BLaER1 (cell line): Measurements from ENCODE around the gene PKN1.
"Not testable (repeated sequence)": the region's sequence is repeated elsewhere in the genome, so short reads cannot be mapped to it uniquely, and the experiment has no call there.

Source experiments
- H3K27ac ChIP-seq: shearing (Covaris generic); formaldehyde crosslinking; 2 replicates; pipeline ENCODE4 v1.8.1; 2022
- H3K27me3 ChIP-seq: shearing (Covaris generic); formaldehyde crosslinking; 2 replicates; pipeline ENCODE4 v1.8.1; 2022
- H3K36me3 ChIP-seq: shearing (Covaris generic); formaldehyde crosslinking; 2 replicates; pipeline ENCODE4 v1.8.1; 2022
- H3K4me1 ChIP-seq: shearing (Covaris generic); formaldehyde crosslinking; 2 replicates; pipeline ENCODE4 v1.8.1; 2022
- H3K4me2 ChIP-seq: shearing (Covaris generic); formaldehyde crosslinking; 2 replicates; pipeline ENCODE4 v1.8.1; 2022
- H3K4me3 ChIP-seq: shearing (Covaris generic); formaldehyde crosslinking; 2 replicates; pipeline ENCODE4 v1.8.1; 2022
- H3K9ac ChIP-seq: shearing (Covaris generic); formaldehyde crosslinking; 2 replicates; pipeline ENCODE4 v1.8.1; 2022
- H3K9me3 ChIP-seq: shearing (Covaris generic); formaldehyde crosslinking; 2 replicates; pipeline ENCODE4 v1.8.1; 2022
- H4K20me1 ChIP-seq: shearing (Covaris generic); formaldehyde crosslinking; 2 replicates; pipeline ENCODE4 v1.8.1; 2022
- Cebpa-rat ChIP-seq: shearing (Covaris generic); IDR thresholded peaks from 2 replicates; pipeline ENCODE4 v1.8.1; 2022

The PKN1 gene

DNA sequence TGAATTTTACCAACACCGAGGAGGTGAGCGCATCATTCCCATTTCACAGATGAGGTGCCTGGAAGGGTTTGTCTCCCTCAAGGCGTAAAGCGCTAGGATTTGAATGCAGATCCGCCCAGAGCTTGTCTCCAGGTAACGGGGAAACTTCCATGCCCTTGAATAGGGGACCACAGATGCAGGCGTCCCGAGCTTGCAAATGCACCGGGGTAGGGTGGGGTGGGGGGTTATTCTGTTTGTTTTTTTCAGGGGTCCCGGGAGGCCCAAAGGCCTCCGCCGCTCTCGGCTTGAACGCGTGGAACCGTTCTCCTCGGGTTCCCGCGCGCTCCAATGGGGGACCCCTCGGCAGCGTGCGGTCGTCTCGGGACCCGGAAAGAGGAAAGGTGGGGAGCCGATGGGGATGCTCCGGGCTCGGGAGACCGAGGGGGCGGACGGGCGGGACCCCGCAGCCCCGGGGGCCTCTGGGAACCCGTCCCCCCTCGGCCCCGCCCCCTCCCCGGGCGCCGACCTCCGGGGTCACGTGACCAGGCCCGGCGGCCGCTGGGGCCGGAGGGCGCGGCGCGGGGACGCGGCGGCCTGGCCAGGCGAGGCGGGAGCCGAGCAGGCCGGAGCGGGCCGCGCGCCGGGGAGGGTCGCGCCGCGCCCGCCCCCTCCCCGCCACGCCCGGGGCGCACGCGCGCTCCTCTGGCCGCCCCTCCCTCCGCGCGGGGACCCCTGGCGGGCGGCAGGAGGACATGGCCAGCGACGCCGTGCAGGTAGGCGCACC, at the start of gene PKN1:
PKN1 (plus strand) TSS at position 516 of the 763 bp plus-strand sequence; CDS start at position 732, 216 bp downstream.
- H3K36me3 ChIP-seq, result peaks cover 29% of the 10 kb centered on the region
- no peaks in the 10 kb centered on the region for H3K27me3 ChIP-seq
- no peaks in the 10 kb centered on the region for H3K9me3 ChIP-seq
- H3K27ac ChIP-seq, result peak within 1 kb of the TSS; percentile 87
- no peak for TF ChIP-seq Cebpa-rat
- H3K4me3 ChIP-seq, result peak within 1 kb of the TSS; percentile 88
- H3K4me2 ChIP-seq, result peak within 1 kb of the TSS; percentile 91
- peaks cover 35% of the 10 kb centered on the region for H4K20me1 ChIP-seq
- peak within 1 kb of the TSS; percentile 87 for H3K9ac ChIP-seq
- H3K4me1 ChIP-seq, result peaks cover 61% of the 10 kb centered on the region

DNA sequence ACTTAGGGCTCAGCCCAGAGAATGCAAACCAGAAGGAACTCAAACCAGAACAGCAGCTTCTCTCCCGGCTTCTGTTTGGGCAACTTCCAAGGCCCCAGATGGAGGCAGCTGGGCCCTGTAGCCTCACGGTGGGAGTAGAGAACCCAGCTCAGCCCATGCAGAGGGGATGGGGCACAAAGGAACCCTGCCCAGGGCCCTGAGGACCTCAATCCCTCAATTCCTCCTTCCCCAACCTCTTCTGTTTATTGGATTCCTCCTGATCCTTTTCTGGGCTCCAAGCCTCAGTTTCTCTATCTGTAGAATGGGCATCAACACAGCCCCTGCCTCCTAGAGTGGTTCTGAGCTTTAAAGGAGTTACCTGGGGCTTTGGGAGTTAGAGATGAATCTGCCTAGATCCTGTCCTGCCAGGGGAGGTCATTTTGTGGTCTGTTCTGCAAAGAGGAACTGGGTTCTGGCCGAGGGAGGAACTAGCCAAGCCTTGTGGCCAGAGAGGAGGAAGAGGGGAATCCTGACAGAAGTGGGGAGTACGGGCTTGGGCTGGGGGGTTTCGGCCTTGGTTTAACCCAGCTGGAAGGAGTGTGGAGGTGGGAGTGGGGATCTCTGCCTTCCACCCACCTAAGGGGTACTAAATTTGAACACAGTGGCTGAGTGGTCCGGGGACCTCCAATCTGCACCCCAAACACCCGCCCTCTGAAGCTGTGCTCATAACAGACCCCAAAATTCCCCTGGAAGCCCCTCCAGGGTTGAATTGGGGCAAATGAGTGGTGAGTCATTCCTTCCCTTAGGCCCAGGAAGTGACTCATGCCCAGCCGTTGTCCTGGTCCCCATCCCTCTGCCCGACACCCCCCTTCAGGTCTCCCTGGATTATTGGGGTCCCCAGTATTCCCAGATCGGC, 49.2 kb upstream of the PKN1 start:
- Histone ChIP-seq H3K4me3 (peak overlapping the region; percentile 59), H3K36me3 (0 out of 2 replicates have a peak, but pooled peaks cover 7% of the 10 kb centered on the region), H3K27ac (peak overlapping the region; percentile 85), H4K20me1 (no peaks in the 10 kb centered on the region), H3K9ac (peak overlapping the region; percentile 70), H3K9me3 (no peaks in the 10 kb centered on the region), H3K4me2 (peak overlapping the region; percentile 86), H3K27me3 (no peaks in the 10 kb centered on the region), H3K4me1 (peaks cover 88% of the 10 kb centered on the region)
- TF ChIP-seq Cebpa-rat, result no peak

DNA sequence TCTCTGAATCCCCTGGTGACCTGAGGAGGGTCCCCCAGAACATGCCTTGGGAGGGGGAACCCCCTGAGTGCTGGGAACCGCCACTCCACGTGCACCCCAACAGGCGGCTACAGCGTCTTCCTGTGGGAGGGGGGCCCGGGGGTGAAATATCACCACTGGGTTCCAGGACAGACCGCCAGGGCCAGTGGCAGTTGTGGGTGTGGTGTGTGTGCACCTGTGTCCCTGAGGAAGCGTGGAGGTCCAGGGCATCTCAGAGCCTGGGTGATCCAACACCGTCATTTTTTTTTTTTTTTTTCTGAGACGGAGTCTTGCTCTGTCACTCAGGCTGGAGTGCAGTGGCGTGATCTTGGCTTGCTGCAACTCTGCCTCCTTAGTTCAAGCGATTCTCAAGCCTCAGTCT, 47.6 kb upstream of the PKN1 start:
- peak overlapping the region; percentile 86 for H3K4me2 ChIP-seq
- peak overlapping the region; percentile 85 for H3K27ac ChIP-seq
- 0 out of 2 replicates have a peak overlapping the region, but pooled peaks have one; percentile 38 for H3K4me3 ChIP-seq
- no peaks in the 10 kb centered on the region for H4K20me1 ChIP-seq
- H3K36me3 ChIP-seq, result peaks cover 10% of the 10 kb centered on the region
- H3K27me3 ChIP-seq, result no peaks in the 10 kb centered on the region
- peaks cover 72% of the 10 kb centered on the region for H3K4me1 ChIP-seq
- no peaks in the 10 kb centered on the region for H3K9me3 ChIP-seq
- TF ChIP-seq Cebpa-rat, result no peak
- peak overlapping the region; percentile 69 for H3K9ac ChIP-seq

DNA sequence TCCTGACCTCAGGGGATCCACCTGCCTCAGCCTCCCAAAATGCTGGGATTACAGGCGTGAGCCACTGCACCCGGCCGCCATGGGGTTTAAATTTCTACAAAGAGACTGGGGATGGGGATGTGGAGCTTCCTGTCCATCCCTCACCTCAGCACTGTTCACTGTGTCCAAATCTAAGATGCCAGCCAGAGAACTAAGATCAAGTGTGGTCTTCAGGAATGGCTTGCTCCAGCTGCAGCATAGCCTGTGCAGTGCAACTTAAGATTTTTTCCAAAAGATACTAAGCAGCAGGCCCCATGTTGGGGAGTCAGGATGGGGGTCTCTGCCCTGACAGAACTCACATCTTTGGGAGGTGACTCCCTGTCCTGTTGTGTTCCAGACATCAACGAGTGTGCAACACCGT, 42.6 kb upstream of the PKN1 start:
- Histone ChIP-seq H3K9me3 (no peaks in the 10 kb centered on the region), H3K9ac (no peak overlapping the region), H3K4me2 (no peak overlapping the region), H4K20me1 (no peaks in the 10 kb centered on the region), H3K4me3 (no peak overlapping the region), H3K27me3 (no peaks in the 10 kb centered on the region), H3K4me1 (peaks cover 30% of the 10 kb centered on the region), H3K36me3 (peaks cover 61% of the 10 kb centered on the region), H3K27ac (no peak overlapping the region)
- no peak for TF ChIP-seq Cebpa-rat

DNA sequence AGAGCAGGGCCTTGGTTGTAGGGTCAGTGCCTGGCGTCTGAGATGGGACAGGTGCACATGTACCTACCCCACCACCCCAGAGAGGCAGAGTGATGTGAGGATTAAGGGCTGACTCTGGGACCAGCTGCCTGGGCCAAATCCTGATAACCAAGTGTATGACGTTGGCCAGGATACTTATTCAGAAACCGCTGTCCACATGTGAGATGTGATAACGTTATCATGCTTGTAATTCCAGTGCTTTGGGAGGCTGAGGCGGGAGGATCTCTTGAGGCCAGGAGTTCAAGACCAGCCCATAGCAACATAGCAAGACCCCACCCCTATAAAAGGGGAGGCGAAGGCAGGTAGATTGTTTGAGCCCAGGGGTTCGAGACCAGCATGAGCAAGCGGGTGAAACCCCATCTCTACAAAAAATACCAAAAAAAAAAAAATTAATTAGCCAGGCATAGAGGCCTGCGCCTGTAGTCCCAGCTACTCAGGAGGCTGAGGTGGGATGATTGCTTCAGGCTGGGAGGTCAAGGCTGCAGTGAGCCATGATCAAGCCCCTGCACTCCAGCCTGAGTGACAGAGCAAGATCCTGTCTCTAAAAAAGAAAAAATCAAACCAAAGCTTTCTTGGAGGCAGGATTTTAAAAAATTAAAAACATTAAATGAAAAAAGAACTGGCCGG, 41.8 kb upstream of the PKN1 start:
- Histone ChIP-seq H3K9ac (no peak overlapping the region), H3K4me2 (no peak overlapping the region), H3K9me3 (no peaks in the 10 kb centered on the region), H3K27ac (no peak overlapping the region), H3K36me3 (peaks cover 68% of the 10 kb centered on the region), H4K20me1 (no peaks in the 10 kb centered on the region), H3K27me3 (no peaks in the 10 kb centered on the region), H3K4me1 (peaks cover 24% of the 10 kb centered on the region), H3K4me3 (no peak overlapping the region)
- TF ChIP-seq Cebpa-rat, result no peak

DNA sequence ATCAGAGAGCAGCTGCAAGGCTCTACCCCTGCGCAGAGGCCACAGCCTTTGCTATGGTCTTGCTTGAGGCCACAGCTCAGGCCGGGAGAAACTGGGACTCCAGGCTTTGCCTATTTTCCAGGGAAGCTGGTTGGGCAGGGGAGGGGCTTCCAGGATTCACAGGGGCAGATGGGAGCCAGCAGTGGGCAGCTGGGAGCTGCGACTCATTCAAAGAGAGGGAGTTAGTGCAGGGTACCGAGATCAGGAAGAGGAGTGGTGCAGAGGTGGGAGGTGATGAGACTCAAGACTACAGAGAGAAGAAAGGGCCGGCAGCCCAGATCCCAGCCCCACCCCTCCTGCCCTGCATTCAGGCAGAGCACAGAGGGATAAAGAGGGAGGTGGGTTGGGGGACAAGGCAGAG, 39.8 kb upstream of the PKN1 start:
- Histone ChIP-seq H3K4me1 (peaks cover 6% of the 10 kb centered on the region), H3K4me2 (no peak overlapping the region), H3K4me3 (no peak overlapping the region), H3K9ac (no peak overlapping the region), H3K27ac (no peak overlapping the region), H3K36me3 (peaks cover 81% of the 10 kb centered on the region), H3K9me3 (no peaks in the 10 kb centered on the region), H3K27me3 (no peaks in the 10 kb centered on the region), H4K20me1 (no peaks in the 10 kb centered on the region)
- TF ChIP-seq Cebpa-rat, result no peak

DNA sequence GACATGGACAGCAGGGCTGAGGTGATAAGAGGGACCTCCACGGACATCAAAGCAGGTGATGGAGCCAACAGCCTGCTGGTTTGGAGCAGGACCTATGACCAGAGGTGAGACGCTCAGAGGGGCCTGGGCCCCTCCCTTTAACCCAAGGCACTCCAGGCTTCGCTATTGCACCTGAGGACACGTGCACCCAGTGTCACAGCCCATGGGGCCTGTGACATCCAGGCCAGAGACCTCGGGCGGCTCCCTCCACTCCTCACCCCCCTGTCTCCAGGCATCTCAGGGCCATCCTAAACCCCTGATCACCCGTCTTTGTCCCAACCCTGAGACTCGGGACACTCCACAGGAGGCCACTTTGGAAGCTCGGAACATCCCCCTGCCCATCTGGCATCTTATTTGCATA, 38.9 kb upstream of the PKN1 start:
- Histone ChIP-seq H3K27ac (no peak overlapping the region), H3K4me1 (no peaks in the 10 kb centered on the region), H4K20me1 (no peaks in the 10 kb centered on the region), H3K36me3 (peaks cover 85% of the 10 kb centered on the region), H3K27me3 (no peaks in the 10 kb centered on the region), H3K4me2 (no peak overlapping the region), H3K9ac (no peak overlapping the region), H3K4me3 (no peak overlapping the region), H3K9me3 (no peaks in the 10 kb centered on the region)
- no peak for TF ChIP-seq Cebpa-rat

DNA sequence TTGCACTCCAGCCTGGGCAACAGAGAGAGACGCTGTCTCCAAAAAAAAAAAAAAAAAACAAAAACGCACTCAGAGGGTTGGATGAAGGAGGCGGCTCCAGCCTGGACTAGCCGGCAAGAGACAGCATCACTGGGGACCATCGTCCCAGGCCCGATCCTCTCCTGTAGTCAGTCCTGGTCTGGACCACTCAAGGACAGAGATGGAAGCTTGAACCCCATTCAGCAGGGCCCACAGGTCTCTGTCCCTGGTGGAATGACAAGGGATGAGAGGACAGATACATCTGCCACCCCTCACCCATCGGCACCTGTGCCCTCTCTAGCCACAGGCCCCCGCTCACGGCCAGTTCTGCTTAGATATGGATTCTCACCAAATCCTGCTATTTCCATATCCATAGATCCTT, 37.8 kb upstream of the PKN1 start:
- H3K4me2 ChIP-seq, result no peak overlapping the region
- H3K36me3 ChIP-seq, result peaks cover 96% of the 10 kb centered on the region
- H3K9me3 ChIP-seq, result no peaks in the 10 kb centered on the region
- H3K4me3 ChIP-seq, result no peak overlapping the region
- H4K20me1 ChIP-seq, result no peaks in the 10 kb centered on the region
- no peak for TF ChIP-seq Cebpa-rat
- H3K27ac ChIP-seq, result no peak overlapping the region
- H3K9ac ChIP-seq, result no peak overlapping the region
- H3K27me3 ChIP-seq, result no peaks in the 10 kb centered on the region
- peaks cover 7% of the 10 kb centered on the region for H3K4me1 ChIP-seq

DNA sequence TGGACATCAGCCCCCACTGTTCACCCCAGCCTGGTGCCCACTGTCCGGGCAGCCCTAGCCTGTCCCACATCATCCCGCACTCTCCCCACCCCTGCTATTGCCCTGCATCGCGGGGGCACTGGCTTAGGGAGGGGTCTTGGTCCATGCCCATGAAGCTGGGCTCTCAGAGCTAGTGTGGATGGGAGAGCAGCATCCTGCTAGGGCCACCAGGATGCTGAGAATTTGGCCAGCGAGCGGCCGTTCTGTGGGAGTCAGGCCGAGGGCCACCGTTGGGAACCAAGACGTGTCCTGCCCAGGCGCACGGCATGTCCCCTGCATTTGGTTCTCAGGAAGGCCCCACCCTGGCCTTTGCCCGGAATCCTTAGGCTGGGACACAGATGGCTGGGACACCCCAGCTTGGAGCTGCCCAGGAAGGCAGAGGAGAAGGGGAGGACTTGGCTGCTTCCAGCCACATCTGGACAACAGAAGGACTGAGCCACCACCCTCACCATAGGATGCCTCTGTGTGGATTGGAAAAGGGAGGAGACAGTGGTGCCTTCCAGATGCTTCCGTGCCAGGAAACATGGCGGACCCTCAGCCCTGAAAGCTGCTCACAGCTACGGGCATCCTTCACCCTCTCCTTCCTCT, 37.3 kb upstream of the PKN1 start:
- no peak overlapping the region for H3K9ac ChIP-seq
- no peak overlapping the region for H3K4me2 ChIP-seq
- H3K36me3 ChIP-seq, result peaks cover 92% of the 10 kb centered on the region
- no peaks in the 10 kb centered on the region for H4K20me1 ChIP-seq
- no peak overlapping the region for H3K4me3 ChIP-seq
- H3K27ac ChIP-seq, result no peak overlapping the region
- H3K9me3 ChIP-seq, result no peaks in the 10 kb centered on the region
- no peaks in the 10 kb centered on the region for H3K27me3 ChIP-seq
- peaks cover 13% of the 10 kb centered on the region for H3K4me1 ChIP-seq
- no peak for TF ChIP-seq Cebpa-rat

DNA sequence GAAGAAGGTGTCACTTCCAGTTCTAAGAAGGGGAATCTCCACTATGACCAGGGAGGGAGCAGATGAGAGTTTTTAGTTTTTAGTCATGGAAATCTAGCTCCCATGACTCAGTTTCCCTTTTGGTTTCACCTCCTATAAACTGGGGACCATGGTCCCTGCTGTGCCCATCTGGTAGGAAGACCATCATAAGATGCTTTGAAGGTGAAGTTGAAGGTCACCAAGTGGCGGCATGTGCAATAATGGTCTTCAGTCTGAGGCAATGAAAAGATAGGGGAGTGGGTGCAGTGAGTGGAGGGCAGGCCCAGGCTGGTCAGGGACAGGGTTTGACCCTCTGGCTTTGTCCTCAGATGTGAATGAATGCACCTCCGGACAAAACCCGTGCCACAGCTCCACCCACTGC, 36.4 kb upstream of the PKN1 start:
- peaks cover 22% of the 10 kb centered on the region for H3K4me1 ChIP-seq
- H3K9ac ChIP-seq, H3K27me3 ChIP-seq, H3K9me3 ChIP-seq, H3K27ac ChIP-seq, H3K4me3 ChIP-seq, H3K4me2 ChIP-seq, H4K20me1 ChIP-seq: not testable (repeated sequence)
- peaks cover 89% of the 10 kb centered on the region for H3K36me3 ChIP-seq

DNA sequence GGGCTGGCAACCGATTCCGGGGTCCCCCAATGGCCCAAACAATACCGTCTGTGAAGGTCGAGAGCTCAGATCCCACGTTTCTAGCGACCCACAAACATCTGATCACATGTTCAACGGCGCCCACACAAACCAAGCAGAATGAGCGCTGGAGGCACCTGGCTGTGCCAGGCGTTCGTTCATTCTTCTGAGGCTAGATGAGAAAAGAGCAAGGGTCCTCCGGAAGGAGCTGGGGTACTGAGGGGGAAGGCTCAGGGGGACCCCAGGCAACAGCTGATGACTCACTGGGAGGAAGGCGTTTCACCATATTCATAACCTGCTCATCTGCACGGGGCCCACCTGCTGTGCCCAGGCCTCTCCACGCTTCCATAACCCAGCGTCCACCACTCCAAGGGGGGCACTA, 35.9 kb upstream of the PKN1 start:
- H3K36me3 ChIP-seq, result peaks cover 89% of the 10 kb centered on the region
- H3K27ac ChIP-seq, H3K9ac ChIP-seq, H3K9me3 ChIP-seq, H3K4me2 ChIP-seq, H3K27me3 ChIP-seq, H4K20me1 ChIP-seq, H3K4me3 ChIP-seq: not testable (repeated sequence)
- H3K4me1 ChIP-seq, result peaks cover 26% of the 10 kb centered on the region
